ENCODE measurements around the gene DES. TPM values are rescaled to one million over a fixed set of nuclear protein-coding genes. Genes with fewer than 3 reads are reported as not detected.

The DES gene
- total and polyA plus RNA-seq, 8 donors, result 8.7 to 101 (median 28.5) TPM

DNA sequence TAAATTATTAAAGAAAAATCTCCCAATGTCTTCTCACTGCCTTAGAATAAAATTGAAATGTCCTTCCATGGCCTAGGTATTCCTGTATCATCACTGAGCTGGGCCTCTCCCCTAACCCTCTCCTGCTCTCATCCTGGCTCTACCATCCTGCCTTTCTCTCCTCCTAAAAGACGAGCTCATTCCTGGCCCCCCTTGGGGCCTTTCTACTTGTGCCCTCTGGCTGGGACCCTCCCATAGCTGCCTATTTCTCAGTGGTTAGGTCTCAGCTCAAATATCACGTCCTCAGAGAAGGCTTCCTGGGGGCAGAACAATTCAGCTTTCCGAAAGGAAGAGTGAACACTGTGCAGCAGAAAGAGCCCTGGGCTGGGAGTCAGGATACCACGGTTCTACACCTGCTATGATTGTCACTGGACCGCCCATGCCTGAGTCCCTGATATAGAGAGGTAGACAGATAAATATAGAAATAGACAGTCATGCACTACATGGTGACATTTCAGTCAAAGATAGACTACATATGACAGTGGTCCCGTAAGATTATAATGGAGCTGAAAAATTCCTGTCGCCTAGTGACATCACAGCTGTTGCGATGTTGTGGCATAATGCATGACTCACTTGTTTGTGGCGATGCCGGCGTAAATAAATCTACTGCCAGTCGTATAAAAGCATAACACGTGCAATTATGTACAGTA, 39.9 kb upstream of the DES start:
- intact Hi-C loops (cut with DNase I), result no loop called here
- H3K36me3 ChIP-seq, result peaks cover 0 to 66% of the 10 kb centered on the region in 2 donors
- no peaks in the 10 kb centered on the region for H3K27me3 ChIP-seq
- TF ChIP-seq, protein P1, sequence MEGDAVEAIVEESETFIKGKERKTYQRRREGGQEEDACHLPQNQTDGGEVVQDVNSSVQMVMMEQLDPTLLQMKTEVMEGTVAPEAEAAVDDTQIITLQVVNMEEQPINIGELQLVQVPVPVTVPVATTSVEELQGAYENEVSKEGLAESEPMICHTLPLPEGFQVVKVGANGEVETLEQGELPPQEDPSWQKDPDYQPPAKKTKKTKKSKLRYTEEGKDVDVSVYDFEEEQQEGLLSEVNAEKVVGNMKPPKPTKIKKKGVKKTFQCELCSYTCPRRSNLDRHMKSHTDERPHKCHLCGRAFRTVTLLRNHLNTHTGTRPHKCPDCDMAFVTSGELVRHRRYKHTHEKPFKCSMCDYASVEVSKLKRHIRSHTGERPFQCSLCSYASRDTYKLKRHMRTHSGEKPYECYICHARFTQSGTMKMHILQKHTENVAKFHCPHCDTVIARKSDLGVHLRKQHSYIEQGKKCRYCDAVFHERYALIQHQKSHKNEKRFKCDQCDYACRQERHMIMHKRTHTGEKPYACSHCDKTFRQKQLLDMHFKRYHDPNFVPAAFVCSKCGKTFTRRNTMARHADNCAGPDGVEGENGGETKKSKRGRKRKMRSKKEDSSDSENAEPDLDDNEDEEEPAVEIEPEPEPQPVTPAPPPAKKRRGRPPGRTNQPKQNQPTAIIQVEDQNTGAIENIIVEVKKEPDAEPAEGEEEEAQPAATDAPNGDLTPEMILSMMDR (IDR thresholded peaks at IDR 0.05), result no peak
- H3K9me3 ChIP-seq, result no peaks in the 10 kb centered on the region
- no peak for DNase-seq
- H3K4me3 ChIP-seq, result no peak overlapping the region
- H3K4me1 ChIP-seq, result no peaks in the 10 kb centered on the region
- H3K27ac ChIP-seq, result no peak overlapping the region
- no peak for ATAC-seq

- peaks cover 0 to 22% of the 10 kb centered on the region in 2 donors for H3K4me1 ChIP-seq
- H3K27me3 ChIP-seq, result no peaks in the 10 kb centered on the region
- H3K4me3 ChIP-seq, result no peak overlapping the region
- ATAC-seq (no peak), DNase-seq (no peak)
- no peaks in the 10 kb centered on the region for H3K9me3 ChIP-seq
- H3K27ac ChIP-seq, result no peak overlapping the region
- H3K36me3 ChIP-seq, result peaks cover 0 to 74% of the 10 kb centered on the region in 2 donors
- intact Hi-C loops (cut with DNase I), result no loop called here
- TF ChIP-seq, protein P1 (IDR thresholded peaks at IDR 0.05), result no peak
These were observed 37.3 kb upstream of the DES start for GRCh38 chr2:219380926-219381325.

- intact Hi-C loops (cut with DNase I), result no loop called here
- ATAC-seq, result no peak
- H3K36me3 ChIP-seq, result peaks cover 0 to 77% of the 10 kb centered on the region in 2 donors
These were observed 36.7 kb upstream of the DES start for GRCh38 chr2:219381448-219381847.

GRCh38 chr2:219384083-219384713, 34.0 kb upstream of the DES start:
- H3K36me3 ChIP-seq, result peaks cover 0 to 66% of the 10 kb centered on the region in 2 donors

More at GRCh38 chr2:219381448-219381847, 36.7 kb upstream of the DES start:
- H3K4me1 ChIP-seq, result peaks cover 2 to 27% of the 10 kb centered on the region in 2 donors
- H3K27ac ChIP-seq, result no peak overlapping the region
- no peaks in the 10 kb centered on the region for H3K27me3 ChIP-seq
- TF ChIP-seq, protein P1 (IDR thresholded peaks at IDR 0.05), result no peak
- DNase-seq, result no peak
- H3K4me3 ChIP-seq, result no peak overlapping the region
- H3K9me3 ChIP-seq, result no peaks in the 10 kb centered on the region

GRCh38 chr2:219384859-219385258, 33.3 kb upstream of the DES start:
- Histone ChIP-seq H3K36me3 (peaks cover 0 to 62% of the 10 kb centered on the region in 2 donors), H3K9me3 (no peaks in the 10 kb centered on the region), H3K4me1 (peaks cover 7 to 41% of the 10 kb centered on the region in 2 donors), H3K27me3 (no peaks in the 10 kb centered on the region), H3K4me3 (no peak overlapping the region), H3K27ac (peak overlapping the region; percentile 3 to 33)
- ATAC-seq (no peak), DNase-seq (no peak)
- intact Hi-C loops (cut with DNase I), result no loop called here
- TF ChIP-seq, protein P1 (IDR thresholded peaks at IDR 0.05), result no peak

More at GRCh38 chr2:219384083-219384713, 34.0 kb upstream of the DES start:
- Histone ChIP-seq H3K4me1 (peaks cover 7 to 41% of the 10 kb centered on the region in 2 donors), H3K9me3 (no peaks in the 10 kb centered on the region), H3K27ac (no peak overlapping the region), H3K27me3 (no peaks in the 10 kb centered on the region), H3K4me3 (no peak overlapping the region)
- TF ChIP-seq, protein P1 (IDR thresholded peaks at IDR 0.05), result no peak
- DNase-seq, result no peak
- ATAC-seq, result no peak
- intact Hi-C loops (cut with DNase I), result no loop called here

Data from left lung (tissue), 10 donors.